MCF 10A (cell line): ENCODE data around the gene IL22RA1. TPM values are rescaled to one million over a fixed set of nuclear protein-coding genes. Genes with fewer than 3 reads are reported as not detected.

Experiments
- BruUV-seq: library from RNA; stranded (reverse); fragments of 400-500 nt; replicated peaks from 2 replicates; lab custom pipeline; 2021; lab: Mats Ljungman, UMichigan
- CTCF ChIA-PET: fragments of 300-600 bp; sonication (Branson Sonifier 250); formaldehyde crosslinking; extraction: SDS; loops from one replicate; lab custom pipeline; 2021; ENCODE audit warnings: antibody characterized with exemption, inconsistent platforms; lab: Yijun Ruan, JAX
- POLR2A ChIA-PET: fragments of 300-600, 350-650 bp; sonication (Branson Sonifier 250); formaldehyde crosslinking; extraction: SDS; loops from one replicate; lab custom pipeline; 2020; ENCODE audit warnings: antibody characterized with exemption, inconsistent platforms; lab: Yijun Ruan, JAX
- DNase-seq: peaks from one replicate; pipeline ENCODE4 v3.0.0-alpha.2; 2018; ENCODE audit not compliant: unreplicated experiment
- H3K27ac Mint-ChIP-seq: one replicate; pipeline ENCODE4 v1.8.0; 2022; ENCODE audit warnings: mild to moderate bottlenecking, low read depth, mixed read lengths; ENCODE audit not compliant: unreplicated experiment
- H3K27me3 Mint-ChIP-seq: one replicate; pipeline ENCODE4 v1.8.0; 2022; ENCODE audit warnings: mixed read lengths; ENCODE audit not compliant: insufficient read depth, unreplicated experiment
- H3K36me3 Mint-ChIP-seq: one replicate; pipeline ENCODE4 v1.8.0; 2022; ENCODE audit warnings: mild to moderate bottlenecking, moderate library complexity, mixed read lengths; ENCODE audit not compliant: insufficient read depth, unreplicated experiment
- H3K4me1 Mint-ChIP-seq: one replicate; pipeline ENCODE4 v1.8.0; 2022; ENCODE audit warnings: mixed read lengths; ENCODE audit not compliant: insufficient read depth, unreplicated experiment
- H3K4me3 Mint-ChIP-seq: one replicate; pipeline ENCODE4 v1.8.0; 2022; ENCODE audit warnings: mild to moderate bottlenecking, moderate library complexity, mixed read lengths; ENCODE audit not compliant: unreplicated experiment
- H3K9me3 Mint-ChIP-seq: one replicate; pipeline ENCODE4 v1.8.0; 2022; ENCODE audit warnings: mixed read lengths; ENCODE audit not compliant: unreplicated experiment
- intact Hi-C: fragments of 100-400 bp; cut with micrococcal nuclease; formaldehyde crosslinking; loops from 2 replicates; pipeline ENCODE4 v1.14.1; 2022
- total RNA-seq: library from RNA; stranded (reverse); gene quantifications from 2 replicates; pipeline ENCODE4 v1.2.3, GENCODE V29; 2022
- TF ChIP-seq, protein P1 (sequence below): fragments of 200-600 bp; IDR thresholded peaks from one replicate; pipeline ENCODE4 v1.8.0; 2022; ENCODE audit warnings: antibody characterized with exemption, mild to moderate bottlenecking; ENCODE audit not compliant: unreplicated experiment

IL22RA1 gene
- total RNA-seq, 1 experiment from 2014 or later, result not detected

DNA sequence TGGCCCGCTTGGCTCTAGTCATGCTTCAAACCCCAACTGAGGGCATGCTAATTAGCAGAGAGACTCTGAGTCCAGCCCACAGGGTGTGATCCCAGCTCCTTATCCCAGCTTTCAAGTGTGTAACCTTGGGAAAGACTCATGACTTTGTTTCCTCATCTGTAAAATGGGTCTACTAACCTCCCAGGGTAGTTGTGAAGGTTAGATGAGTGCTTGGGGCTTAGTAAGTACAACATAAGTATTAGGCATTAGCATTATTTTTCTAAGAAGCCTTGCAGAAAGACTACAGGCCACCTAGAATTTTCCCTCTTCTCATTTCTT is 33.8 kb downstream of the IL22RA1 start:
- ChIA-PET CTCF (interaction anchor here (0.7 to 1.0 kb wide), 2 partner anchors 38 to 41 kb away, joined by 3 to 4 read pairs; no protein-coding TSS in a partner anchor), POLR2A (interaction anchor here (0.7 to 1.8 kb wide), 3 partner anchors 8 to 34 kb away, joined by 3 to 9 read pairs (median 7); partner anchors contain the start of gene IL22RA1)
- Mint-ChIP-seq H3K4me3 (no peak overlapping the region), H3K36me3 (no peaks in the 10 kb centered on the region), H3K9me3 (no peaks in the 10 kb centered on the region), H3K4me1 (peaks cover 21% of the 10 kb centered on the region), H3K27ac (peak overlapping the region; percentile 84), H3K27me3 (no peaks in the 10 kb centered on the region)
- no peak for DNase-seq
- BruUV-seq, result no TSS peak
- intact Hi-C loops, result no loop called here
- TF ChIP-seq, protein P1, sequence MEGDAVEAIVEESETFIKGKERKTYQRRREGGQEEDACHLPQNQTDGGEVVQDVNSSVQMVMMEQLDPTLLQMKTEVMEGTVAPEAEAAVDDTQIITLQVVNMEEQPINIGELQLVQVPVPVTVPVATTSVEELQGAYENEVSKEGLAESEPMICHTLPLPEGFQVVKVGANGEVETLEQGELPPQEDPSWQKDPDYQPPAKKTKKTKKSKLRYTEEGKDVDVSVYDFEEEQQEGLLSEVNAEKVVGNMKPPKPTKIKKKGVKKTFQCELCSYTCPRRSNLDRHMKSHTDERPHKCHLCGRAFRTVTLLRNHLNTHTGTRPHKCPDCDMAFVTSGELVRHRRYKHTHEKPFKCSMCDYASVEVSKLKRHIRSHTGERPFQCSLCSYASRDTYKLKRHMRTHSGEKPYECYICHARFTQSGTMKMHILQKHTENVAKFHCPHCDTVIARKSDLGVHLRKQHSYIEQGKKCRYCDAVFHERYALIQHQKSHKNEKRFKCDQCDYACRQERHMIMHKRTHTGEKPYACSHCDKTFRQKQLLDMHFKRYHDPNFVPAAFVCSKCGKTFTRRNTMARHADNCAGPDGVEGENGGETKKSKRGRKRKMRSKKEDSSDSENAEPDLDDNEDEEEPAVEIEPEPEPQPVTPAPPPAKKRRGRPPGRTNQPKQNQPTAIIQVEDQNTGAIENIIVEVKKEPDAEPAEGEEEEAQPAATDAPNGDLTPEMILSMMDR, result no peak

DNA sequence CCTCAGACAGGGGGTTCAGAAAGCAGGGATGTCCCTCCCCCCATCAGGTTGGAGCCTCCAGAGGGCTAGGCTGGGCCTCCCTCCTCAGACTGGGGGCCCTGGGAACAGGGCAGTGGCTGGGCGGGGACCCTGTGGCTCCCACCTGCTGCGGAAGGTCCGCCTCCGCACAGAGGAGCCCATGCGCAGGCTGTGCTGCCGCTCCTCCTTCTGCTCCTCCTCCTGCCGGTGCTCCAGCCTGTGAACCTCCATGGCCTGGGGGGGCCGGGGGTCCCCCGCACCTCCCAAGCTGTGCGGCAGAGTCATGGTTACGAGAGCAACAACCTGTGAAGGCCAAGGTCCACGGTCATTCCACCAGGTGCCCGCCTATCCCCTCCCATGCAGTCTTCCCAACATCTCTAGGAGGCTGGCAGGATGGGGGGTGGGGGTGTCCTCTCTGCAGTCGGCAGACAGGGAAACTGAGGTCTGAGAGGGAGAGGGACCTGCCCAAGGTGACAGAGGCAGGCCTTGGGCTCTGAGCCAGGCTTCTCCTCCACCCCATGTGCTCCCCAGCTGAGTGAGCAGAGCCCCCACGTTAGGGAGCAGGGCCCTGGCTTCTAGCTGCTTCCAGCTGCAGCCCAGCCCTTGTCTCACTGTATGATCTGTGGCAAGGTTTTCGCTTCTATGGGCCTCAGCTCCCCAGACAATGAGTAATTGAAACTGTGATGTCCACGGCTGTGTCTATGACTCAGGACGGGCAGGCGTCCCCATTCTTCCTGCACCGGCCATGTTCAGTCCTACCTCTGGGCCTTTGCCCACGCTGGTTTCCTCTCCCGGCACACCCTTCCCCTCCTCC is 34.4 kb downstream of the IL22RA1 start:
- POLR2A ChIA-PET, result interaction anchor here (0.7 to 1.8 kb wide), 4 partner anchors 9 to 149 kb away, joined by 3 to 9 read pairs (median 5); partner anchors contain the start of genes IL22RA1 and PNRC2
- peak overlapping the region; percentile 84 for H3K27ac Mint-ChIP-seq
- intact Hi-C loops, result no loop called here
- BruUV-seq, result no TSS peak
- no peak overlapping the region for H3K4me3 Mint-ChIP-seq
- H3K27me3 Mint-ChIP-seq, result no peaks in the 10 kb centered on the region
- DNase-seq, result peak; percentile 86
- TF ChIP-seq, protein P1, result no peak
- CTCF ChIA-PET, result interaction anchor here (0.7 to 1.0 kb wide), 2 partner anchors 37 to 41 kb away, joined by 3 to 4 read pairs; no protein-coding TSS in a partner anchor
- H3K4me1 Mint-ChIP-seq, result peaks cover 21% of the 10 kb centered on the region
- no peaks in the 10 kb centered on the region for H3K9me3 Mint-ChIP-seq
- H3K36me3 Mint-ChIP-seq, result no peaks in the 10 kb centered on the region

DNA sequence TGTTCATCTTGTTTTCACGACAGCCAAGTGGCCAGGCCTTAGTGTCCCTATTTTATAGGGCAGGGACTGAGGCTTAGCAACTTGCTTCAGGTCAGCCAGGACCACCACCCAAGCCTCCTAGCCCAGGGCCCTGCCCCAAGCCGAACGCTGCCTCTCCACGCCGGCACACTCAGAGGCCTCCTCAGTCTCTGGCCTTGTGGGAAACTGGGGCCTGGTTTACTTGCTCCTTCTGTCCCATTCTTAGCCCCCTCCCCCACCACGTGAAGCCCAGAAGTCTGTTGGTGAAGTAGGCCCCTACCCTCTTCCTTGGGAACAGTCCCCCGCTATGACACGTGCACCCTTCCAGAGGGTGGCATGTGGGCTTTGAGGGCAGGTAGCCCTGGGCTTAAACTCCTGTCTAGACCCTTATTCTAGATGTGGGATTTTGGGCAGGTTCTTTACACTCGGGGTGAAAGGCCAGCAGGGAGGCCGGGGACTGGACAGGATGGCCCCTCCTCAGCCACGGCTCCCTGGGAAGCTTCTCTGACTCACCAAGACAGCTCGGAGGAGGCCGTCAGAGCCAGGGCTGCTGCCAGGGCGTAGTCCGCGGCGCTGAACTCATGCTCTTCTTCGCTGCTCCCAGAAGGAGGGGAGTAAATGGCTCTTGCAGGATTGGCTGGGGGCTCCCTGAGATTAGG is 35.3 kb downstream of the IL22RA1 start:
- DNase-seq, result peak; percentile 56
- TF ChIP-seq, protein P1, result no peak
- no peaks in the 10 kb centered on the region for H3K27me3 Mint-ChIP-seq
- ChIA-PET CTCF (interaction anchor here (1.9 kb wide), 1 partner anchor 36 kb away, joined by 4 read pairs; no protein-coding TSS in a partner anchor), POLR2A (no interaction called here)
- intact Hi-C loops, result no loop called here
- BruUV-seq, result no TSS peak
- H3K4me3 Mint-ChIP-seq, result no peak overlapping the region
- H3K36me3 Mint-ChIP-seq, result no peaks in the 10 kb centered on the region
- peaks cover 14% of the 10 kb centered on the region for H3K4me1 Mint-ChIP-seq
- peak overlapping the region; percentile 90 for H3K27ac Mint-ChIP-seq
- no peaks in the 10 kb centered on the region for H3K9me3 Mint-ChIP-seq
